GM10248 (cell line): Measurements from ENCODE around the gene PPM1B.
"Not testable (repeated sequence)": the region's sequence is repeated elsewhere in the genome, so short reads cannot be mapped to it uniquely, and the experiment has no call there.

Source experiments
- CTCF ChIA-PET: fragments of 300-600 bp; sonication (Branson Sonifier 250); formaldehyde crosslinking; extraction: SDS; loops from one replicate; lab custom pipeline; 2021; ENCODE audit warnings: antibody characterized with exemption; lab: Yijun Ruan, JAX
- POLR2A ChIA-PET: fragments of 350-650 bp; sonication (Branson Sonifier 250); formaldehyde crosslinking; extraction: SDS; loops from one replicate; lab custom pipeline; 2020; ENCODE audit warnings: antibody characterized with exemption; lab: Yijun Ruan, JAX
- DNase-seq: peaks from one replicate; pipeline ENCODE4 v3.0.0; 2012; ENCODE audit errors: extremely low spot score
- CTCF ChIP-seq: IDR thresholded peaks from 2 replicates; pipeline ENCODE4 v1.5.1; 2012; ENCODE audit warnings: mild to moderate bottlenecking, low read depth; ENCODE audit errors: extremely low read depth, missing control alignments, control extremely low read depth

PPM1B gene

GRCh38 chr2:44200759-44201158 is 32.1 kb downstream of the PPM1B start:
- CTCF ChIA-PET, result interaction anchor here (1.6 kb wide), 1 partner anchor 20 kb away, joined by 3 read pairs; no protein-coding TSS in a partner anchor
- POLR2A ChIA-PET, result no interaction called here
- no peak for DNase-seq
- TF ChIP-seq CTCF, result no peak

GRCh38 chr2:44201648-44202165 is 33.0 kb downstream of the PPM1B start:
- CTCF ChIA-PET, result interaction anchor here (0.8 to 1.8 kb wide), 5 partner anchors 8 to 44 kb away, joined by 3 to 4 read pairs (median 3); no protein-coding TSS in a partner anchor
- POLR2A ChIA-PET, result no interaction called here
- no peak for DNase-seq
- no peak for TF ChIP-seq CTCF

- no peak for DNase-seq
- ChIA-PET POLR2A (no interaction called here), CTCF (interaction anchor here (1.1 kb wide), 1 partner anchor 10 kb away, joined by 3 read pairs; no protein-coding TSS in a partner anchor)
- TF ChIP-seq CTCF, result no peak
Observed at GRCh38 chr2:44203542-44203941, 34.9 kb downstream of the PPM1B start.

- POLR2A ChIA-PET, result no interaction called here
- no peak for DNase-seq
- CTCF ChIA-PET, result interaction anchor here (1.1 kb wide), 1 partner anchor 14 kb away, joined by 3 read pairs; no protein-coding TSS in a partner anchor
- no peak for TF ChIP-seq CTCF
Observed at GRCh38 chr2:44205169-44205568, 36.5 kb downstream of the PPM1B start.

- ChIA-PET POLR2A (no interaction called here), CTCF (no interaction called here)
- TF ChIP-seq CTCF, result no peak
- DNase-seq, result no peak
Observed at GRCh38 chr2:44207102-44207501, 38.4 kb downstream of the PPM1B start.

GRCh38 chr2:44207648-44208047 is 39.0 kb downstream of the PPM1B start:
- DNase-seq, POLR2A ChIA-PET: not testable (repeated sequence)
- CTCF ChIA-PET, result interaction anchor here (1.2 kb wide), 1 partner anchor 12 kb away, joined by 3 read pairs; no protein-coding TSS in a partner anchor

GRCh38 chr2:44210362-44210761 is 41.7 kb downstream of the PPM1B start:
- no peak for DNase-seq
- ChIA-PET POLR2A (no interaction called here), CTCF (no interaction called here)
- no peak for TF ChIP-seq CTCF
